ENCODE measurements around the gene KREMEN2. TPM values are rescaled to one million over a fixed set of nuclear protein-coding genes. Genes with fewer than 3 reads are reported as not detected.

KREMEN2 gene
- total RNA-seq, 2 donors from 2014 or later: 5.0 to 8.4 TPM

DNA sequence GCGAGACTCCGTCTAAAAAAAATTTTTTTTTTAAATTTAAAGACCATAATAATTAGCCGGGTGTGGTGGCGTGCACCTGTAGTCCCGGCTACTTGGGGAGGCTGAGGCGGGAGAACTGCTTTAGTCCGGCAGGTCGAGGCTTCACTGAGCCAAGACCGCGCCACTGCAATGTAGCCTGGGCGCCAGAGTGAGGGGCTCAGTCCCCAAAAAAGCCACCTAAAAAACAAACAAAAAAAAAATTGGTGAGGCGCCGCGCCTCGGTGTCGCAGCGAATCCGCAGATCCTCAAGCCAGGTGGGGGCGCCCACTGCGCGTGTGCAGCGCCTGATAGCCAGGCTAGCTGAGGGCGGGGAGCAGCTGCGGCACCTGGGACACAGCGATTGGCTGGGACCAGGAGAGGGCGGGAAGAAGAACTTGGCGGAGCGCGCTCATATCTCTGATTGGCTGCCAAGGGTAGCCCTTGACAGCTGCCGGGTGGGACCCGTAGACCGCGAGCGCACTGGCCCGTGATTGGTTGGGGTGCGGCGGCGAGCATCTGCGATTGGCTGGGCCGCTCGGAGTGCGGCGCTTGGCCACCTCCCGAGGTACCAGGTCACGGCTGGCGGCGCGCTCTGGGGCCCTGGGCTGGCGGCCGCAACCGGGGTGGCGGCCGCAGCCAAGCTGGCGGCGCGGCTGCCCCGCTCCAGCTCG is 39.7 kb downstream of the KREMEN2 start:
- peak; percentile 62 for TF ChIP-seq CTCF (conservative IDR thresholded peaks at IDR 0.05)
- Histone ChIP-seq H3K27ac (ENCODE audit: low read depth, low read length) (no peak overlapping the region), H3K4me3 (ENCODE audit: low read length) (no peak overlapping the region), H3K27me3 (ENCODE audit: control insufficient read depth, insufficient read depth, low read length, poor library complexity, severe bottlenecking) (no peaks in the 10 kb centered on the region), H3K9me3 (ENCODE audit: control insufficient read depth, low read length) (no peaks in the 10 kb centered on the region), H3K4me1 (ENCODE audit: control insufficient read depth, insufficient read depth, low read length) (peaks cover 21% of the 10 kb centered on the region), H3K9ac (ENCODE audit: extremely low read depth, low read length, poor library complexity, severe bottlenecking) (no peak overlapping the region), H3K36me3 (ENCODE audit: control insufficient read depth, insufficient read depth, low read length) (no peaks in the 10 kb centered on the region)
- peaks cover 2% of the 10 kb centered on the region for H3K27me3 Mint-ChIP-seq (ENCODE audit: insufficient read depth)
- H3K27ac Mint-ChIP-seq: no peak overlapping the region
- H3K36me3 Mint-ChIP-seq (ENCODE audit: low read depth): no peaks in the 10 kb centered on the region
- H3K9me3 Mint-ChIP-seq: no peaks in the 10 kb centered on the region
- 9 to 15% methylated on average over 32 to 58 of the region's 58 CpGs for WGBS, 2 experiments (ENCODE audit: insufficient coverage in 1 of 2, insufficient read length in 1 of 2)
- H3K4me1 Mint-ChIP-seq: peaks cover 31% of the 10 kb centered on the region
- H3K4me3 Mint-ChIP-seq: peak overlapping the region; percentile 19
- DNase-seq: peak; percentile 99

DNA sequence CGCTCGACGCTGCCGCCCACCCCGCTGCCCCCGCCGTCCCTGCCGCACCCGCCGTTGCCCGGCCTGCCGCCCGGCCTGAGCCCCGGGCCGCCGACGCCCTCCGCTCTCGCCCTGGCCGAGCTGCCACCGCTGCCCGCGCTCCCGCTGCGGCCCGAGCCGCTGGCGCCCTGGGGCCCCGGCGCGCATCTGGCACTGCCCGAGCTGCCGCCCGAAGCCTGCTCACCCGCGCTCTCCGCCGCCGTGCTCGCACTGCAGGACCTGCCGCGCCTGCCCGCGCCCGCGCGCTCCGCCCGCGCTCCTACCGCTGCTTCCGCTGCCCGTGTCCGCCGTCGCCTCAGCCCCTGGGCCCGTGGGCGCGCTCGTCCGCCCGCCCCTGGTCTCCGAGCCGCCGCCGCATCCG is 40.2 kb downstream of the KREMEN2 start:
- no peak for TF ChIP-seq CTCF (conservative IDR thresholded peaks at IDR 0.05)
- Mint-ChIP-seq H3K36me3 (ENCODE audit: low read depth) (no peaks in the 10 kb centered on the region), H3K4me1 (peaks cover 34% of the 10 kb centered on the region), H3K9me3 (no peaks in the 10 kb centered on the region), H3K27ac (no peak overlapping the region), H3K4me3 (peak overlapping the region; percentile 59), H3K27me3 (ENCODE audit: insufficient read depth) (peaks cover 3% of the 10 kb centered on the region)
- Histone ChIP-seq H3K27me3 (ENCODE audit: control insufficient read depth, insufficient read depth, low read length, poor library complexity, severe bottlenecking) (no peaks in the 10 kb centered on the region), H3K9me3 (ENCODE audit: control insufficient read depth, low read length) (no peaks in the 10 kb centered on the region), H3K9ac (ENCODE audit: extremely low read depth, low read length, poor library complexity, severe bottlenecking) (no peak overlapping the region), H3K4me3 (ENCODE audit: low read length) (no peak overlapping the region), H3K36me3 (ENCODE audit: control insufficient read depth, insufficient read depth, low read length) (no peaks in the 10 kb centered on the region), H3K27ac (ENCODE audit: low read depth, low read length) (no peak overlapping the region), H3K4me1 (ENCODE audit: control insufficient read depth, insufficient read depth, low read length) (peaks cover 21% of the 10 kb centered on the region)
- no peak for DNase-seq
- 0 to 1% methylated on average over 25 to 67 of the region's 67 CpGs for WGBS, 2 experiments (ENCODE audit: insufficient coverage in 1 of 2, insufficient read length in 1 of 2)

DNA sequence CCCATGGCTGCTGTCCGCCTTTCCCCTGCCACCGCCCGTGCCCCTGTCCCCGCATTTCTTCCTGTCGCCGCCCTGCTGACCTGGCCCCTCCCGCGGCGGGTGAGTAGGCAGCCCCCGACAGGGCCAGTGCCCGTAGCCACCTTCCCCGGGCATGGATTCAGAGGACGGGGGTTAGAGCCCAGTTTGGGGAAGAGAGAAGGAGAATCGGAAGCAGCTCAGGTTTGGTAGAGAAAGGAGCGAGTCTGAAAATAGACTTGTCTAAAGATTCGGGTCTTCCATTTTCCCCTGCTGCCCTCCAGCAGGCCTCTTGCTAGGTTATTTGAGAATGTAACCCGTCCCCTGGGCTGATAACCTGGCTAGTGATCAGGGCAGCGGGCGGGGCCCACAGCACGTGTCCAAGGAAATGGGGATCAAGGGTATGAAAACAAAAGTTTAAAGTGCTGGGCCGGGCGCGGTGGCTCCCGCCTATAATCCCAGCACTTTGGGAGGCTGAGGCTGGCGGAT is 40.8 kb downstream of the KREMEN2 start:
- Mint-ChIP-seq H3K27me3 (ENCODE audit: insufficient read depth) (peaks cover 3% of the 10 kb centered on the region), H3K27ac (peak overlapping the region; percentile 55), H3K4me3 (peak overlapping the region; percentile 59), H3K9me3 (no peaks in the 10 kb centered on the region), H3K36me3 (ENCODE audit: low read depth) (no peaks in the 10 kb centered on the region), H3K4me1 (peaks cover 36% of the 10 kb centered on the region)
- H3K9me3 ChIP-seq (ENCODE audit: control insufficient read depth, low read length): no peaks in the 10 kb centered on the region
- no peak overlapping the region for H3K9ac ChIP-seq (ENCODE audit: extremely low read depth, low read length, poor library complexity, severe bottlenecking)
- H3K4me1 ChIP-seq (ENCODE audit: control insufficient read depth, insufficient read depth, low read length): peaks cover 24% of the 10 kb centered on the region
- WGBS, 2 experiments (ENCODE audit: insufficient coverage in 1 of 2, insufficient read length in 1 of 2): 2 to 4% methylated on average over 9 to 25 of the region's 25 CpGs
- DNase-seq: peak; percentile 83
- peak overlapping the region; percentile 73 for H3K4me3 ChIP-seq (ENCODE audit: low read length)
- no peak overlapping the region for H3K27ac ChIP-seq (ENCODE audit: low read depth, low read length)
- TF ChIP-seq CTCF (conservative IDR thresholded peaks at IDR 0.05): no peak
- H3K36me3 ChIP-seq (ENCODE audit: control insufficient read depth, insufficient read depth, low read length): no peaks in the 10 kb centered on the region
- H3K27me3 ChIP-seq (ENCODE audit: control insufficient read depth, insufficient read depth, low read length, poor library complexity, severe bottlenecking): no peaks in the 10 kb centered on the region
